Skeletal muscle satellite cell (primary cell): ENCODE data around the gene HIF3A.
"Not testable (repeated sequence)": the region's sequence is repeated elsewhere in the genome, so short reads cannot be mapped to it uniquely, and the experiment has no call there.

Experiments used
- H3K27me3 ChIP-seq: 2 replicates; pipeline ENCODE4 v1.7.0; 2013; ENCODE audit warnings: low read length; ENCODE audit not compliant: control insufficient read depth, insufficient read depth
- H3K36me3 ChIP-seq: 2 replicates; pipeline ENCODE4 v1.7.0; 2013; ENCODE audit warnings: mild to moderate bottlenecking, control low read depth, low read length; ENCODE audit not compliant: insufficient read depth
- H3K4me1 ChIP-seq: 2 replicates; pipeline ENCODE4 v1.7.0; 2013; ENCODE audit warnings: low read length; ENCODE audit not compliant: control insufficient read depth, insufficient read depth
- H3K4me2 ChIP-seq: 2 replicates; pipeline ENCODE4 v1.7.0; 2013; ENCODE audit warnings: mild to moderate bottlenecking, low read length
- H3K4me3 ChIP-seq: 2 replicates; pipeline ENCODE4 v1.7.0; 2013; ENCODE audit warnings: low read length
- H3K9ac ChIP-seq: 2 replicates; pipeline ENCODE4 v1.7.0; 2013; ENCODE audit warnings: mild to moderate bottlenecking, low read depth, low read length, moderate library complexity
- H3K9me3 ChIP-seq: replicated peaks from 2 replicates; pipeline ENCODE4 v1.7.0; 2013; ENCODE audit warnings: mild to moderate bottlenecking, control low read depth, low read length

HIF3A gene

GRCh38 chr19:46313540-46314469, 17.0 kb downstream of the HIF3A start:
- not testable (repeated sequence) for H3K4me1 ChIP-seq, H3K27me3 ChIP-seq, H3K4me3 ChIP-seq, H3K9ac ChIP-seq, H3K9me3 ChIP-seq, H3K4me2 ChIP-seq
- peaks cover 23% of the 10 kb centered on the region for H3K36me3 ChIP-seq

DNA sequence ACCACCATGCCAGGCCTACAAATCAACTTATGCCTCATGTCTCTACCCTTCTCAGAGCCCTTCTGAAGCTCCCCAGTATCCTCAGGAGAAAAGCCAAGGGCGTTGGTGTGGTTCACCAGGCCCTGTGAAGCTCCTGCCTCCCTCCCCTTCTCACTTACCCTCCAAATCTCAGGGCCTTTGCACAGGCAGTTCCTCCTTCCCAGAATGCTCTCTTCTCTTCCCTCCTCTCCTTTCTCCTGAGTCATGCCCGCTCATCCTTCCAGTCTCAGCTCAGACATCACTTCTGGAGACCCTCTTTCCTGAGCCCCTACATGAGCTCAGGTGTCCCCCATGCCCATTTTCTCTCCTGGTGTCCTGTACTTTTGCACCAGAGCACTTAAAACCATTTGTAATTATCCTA, 20.5 kb downstream of the HIF3A start:
- no peaks in the 10 kb centered on the region for H3K27me3 ChIP-seq
- H3K36me3 ChIP-seq, result peaks cover 3% of the 10 kb centered on the region
- no peaks in the 10 kb centered on the region for H3K9me3 ChIP-seq
- no peak overlapping the region for H3K9ac ChIP-seq
- no peaks in the 10 kb centered on the region for H3K4me1 ChIP-seq
- no peak overlapping the region for H3K4me3 ChIP-seq
- H3K4me2 ChIP-seq, result no peak overlapping the region

GRCh38 chr19:46319613-46320012, 22.8 kb downstream of the HIF3A start:
- Histone ChIP-seq H3K36me3 (peaks cover 8% of the 10 kb centered on the region), H3K9ac (no peak overlapping the region), H3K4me2 (no peak overlapping the region), H3K4me3 (no peak overlapping the region), H3K4me1 (no peaks in the 10 kb centered on the region), H3K27me3 (no peaks in the 10 kb centered on the region), H3K9me3 (no peaks in the 10 kb centered on the region)

DNA sequence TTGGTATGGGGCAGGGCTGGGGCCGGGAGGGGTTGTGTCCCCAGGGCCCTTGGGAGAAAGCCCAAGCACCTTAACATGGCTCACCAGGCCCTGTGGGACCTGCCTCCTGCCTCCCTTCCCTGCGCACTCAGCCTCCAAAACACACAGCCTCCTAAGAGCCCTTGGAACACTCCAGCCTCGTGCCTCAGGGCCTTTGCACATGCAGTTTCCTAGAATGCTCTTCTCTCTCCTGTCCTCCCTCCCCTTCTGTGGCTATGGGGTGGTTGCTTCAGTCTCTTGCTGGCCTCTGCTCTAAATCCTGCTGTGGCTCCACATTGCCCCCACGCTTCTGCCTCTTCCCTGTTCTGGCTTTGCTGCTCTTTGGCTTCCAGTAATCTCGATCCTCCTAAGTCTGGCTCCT, 23.7 kb downstream of the HIF3A start:
- Histone ChIP-seq H3K36me3 (peaks cover 11% of the 10 kb centered on the region), H3K27me3 (no peaks in the 10 kb centered on the region), H3K4me1 (no peaks in the 10 kb centered on the region), H3K4me3 (no peak overlapping the region), H3K9ac (no peak overlapping the region), H3K9me3 (peaks cover 4% of the 10 kb centered on the region), H3K4me2 (no peak overlapping the region)

DNA sequence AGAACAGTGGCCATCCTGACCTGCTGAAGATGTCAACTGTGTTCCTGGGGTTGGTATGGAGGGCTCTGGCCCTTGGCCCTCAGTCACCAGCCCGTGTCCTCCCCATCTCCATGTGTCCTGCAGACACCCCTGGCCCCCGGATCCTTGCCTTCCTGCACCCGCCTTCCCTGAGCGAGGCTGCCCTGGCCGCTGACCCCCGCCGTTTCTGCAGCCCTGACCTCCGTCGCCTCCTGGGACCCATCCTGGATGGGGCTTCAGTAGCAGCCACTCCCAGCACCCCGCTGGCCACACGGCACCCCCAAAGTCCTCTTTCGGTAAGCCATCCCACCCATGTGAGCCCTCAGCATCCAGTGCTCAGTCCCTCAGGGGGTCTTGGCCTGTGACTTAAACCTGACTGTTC, 24.8 kb downstream of the HIF3A start:
- Histone ChIP-seq H3K9ac (no peak overlapping the region), H3K4me2 (no peak overlapping the region), H3K36me3 (peaks cover 21% of the 10 kb centered on the region), H3K27me3 (no peaks in the 10 kb centered on the region), H3K9me3 (peaks cover 12% of the 10 kb centered on the region), H3K4me1 (no peaks in the 10 kb centered on the region), H3K4me3 (no peak overlapping the region)

DNA sequence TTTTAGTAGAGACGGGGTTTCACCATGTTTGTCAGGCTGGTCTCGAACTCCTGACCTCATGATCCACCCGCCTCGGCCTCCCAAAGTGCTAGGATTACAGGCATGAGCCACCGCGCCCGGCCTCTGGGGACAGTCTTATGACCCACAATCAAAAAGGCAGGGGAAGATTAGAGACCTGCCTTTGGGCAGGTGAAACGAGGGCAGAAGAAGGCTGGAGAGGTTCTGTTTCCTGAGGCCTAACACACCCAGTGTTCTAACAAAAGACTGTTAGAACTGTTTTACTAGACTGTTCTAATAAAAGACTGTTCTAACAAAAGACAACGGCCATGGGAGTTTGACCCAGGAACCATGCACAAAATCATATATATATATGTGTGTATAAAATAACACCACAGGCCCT, 26.4 kb downstream of the HIF3A start:
- not testable (repeated sequence) for H3K9ac ChIP-seq, H3K4me2 ChIP-seq, H3K4me3 ChIP-seq, H3K4me1 ChIP-seq, H3K27me3 ChIP-seq
- H3K9me3 ChIP-seq, result peaks cover 15% of the 10 kb centered on the region
- peaks cover 25% of the 10 kb centered on the region for H3K36me3 ChIP-seq

DNA sequence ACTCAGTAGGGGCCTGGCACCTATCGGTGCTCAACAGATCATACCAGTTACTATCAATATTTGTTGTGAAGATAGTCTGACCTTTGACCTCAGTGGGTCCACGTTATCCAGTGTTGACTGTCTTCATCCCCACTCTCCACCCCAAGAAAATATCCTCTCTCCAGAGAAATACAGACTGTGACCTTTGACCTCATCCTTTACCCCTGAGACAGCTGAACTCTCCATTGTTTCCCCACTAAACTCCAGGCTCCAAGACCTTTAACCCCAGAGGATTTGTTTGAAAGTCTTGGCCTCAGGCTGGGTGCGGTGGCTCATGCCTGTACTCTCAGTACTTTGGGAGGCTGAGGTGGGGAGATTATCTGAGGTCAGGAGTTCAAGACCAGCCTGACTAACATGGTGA, 27.4 kb downstream of the HIF3A start:
- no peak overlapping the region for H3K4me3 ChIP-seq
- no peak overlapping the region for H3K4me2 ChIP-seq

GRCh38 chr19:46326608-46327007, 29.8 kb downstream of the HIF3A start:
- H3K9ac ChIP-seq, result no peak overlapping the region
- H3K4me3 ChIP-seq, result no peak overlapping the region
- peaks cover 15% of the 10 kb centered on the region for H3K9me3 ChIP-seq
- H3K4me1 ChIP-seq, result no peaks in the 10 kb centered on the region
- no peaks in the 10 kb centered on the region for H3K27me3 ChIP-seq
- no peak overlapping the region for H3K4me2 ChIP-seq
- H3K36me3 ChIP-seq, result peaks cover 33% of the 10 kb centered on the region

More for the DNA sequence above, 27.4 kb downstream of the HIF3A start:
- H3K9ac ChIP-seq, result no peak overlapping the region
- H3K27me3 ChIP-seq, result no peaks in the 10 kb centered on the region
- H3K4me1 ChIP-seq, result no peaks in the 10 kb centered on the region
- peaks cover 33% of the 10 kb centered on the region for H3K36me3 ChIP-seq
- H3K9me3 ChIP-seq, result peaks cover 15% of the 10 kb centered on the region

- Histone ChIP-seq H3K36me3 (peaks cover 33% of the 10 kb centered on the region), H3K9me3 (peaks cover 15% of the 10 kb centered on the region), H3K27me3 (no peaks in the 10 kb centered on the region), H3K4me2 (no peak overlapping the region), H3K4me1 (no peaks in the 10 kb centered on the region), H3K9ac (no peak overlapping the region), H3K4me3 (no peak overlapping the region)
These were observed 31.2 kb downstream of the HIF3A start for GRCh38 chr19:46328079-46328478.

DNA sequence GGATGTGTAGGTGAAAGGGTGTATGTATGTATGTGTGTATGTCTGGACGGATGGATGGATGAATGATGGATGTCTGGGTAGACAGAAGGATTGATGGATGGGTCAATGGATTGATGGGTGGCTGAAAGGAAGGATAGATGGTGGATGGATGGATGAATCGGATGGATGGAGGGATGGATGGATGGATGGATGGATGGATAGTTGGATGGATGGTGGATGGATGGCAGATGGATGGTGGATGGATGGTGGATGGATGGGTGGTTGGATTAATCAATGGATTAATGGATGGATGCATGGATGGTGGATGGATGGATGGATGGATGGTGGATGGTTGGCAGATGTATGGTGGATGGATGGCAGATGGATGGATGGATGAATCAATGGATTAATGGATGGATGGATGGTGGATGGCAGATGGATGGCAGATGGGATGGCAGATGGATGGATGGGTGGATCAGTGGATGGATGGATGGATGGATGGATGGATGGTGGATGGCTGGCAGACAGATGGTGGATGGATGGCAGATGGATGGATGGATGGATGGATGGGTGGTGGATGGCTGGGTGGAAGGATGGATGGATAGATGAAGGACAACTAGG, 33.6 kb downstream of the HIF3A start:
- no peak overlapping the region for H3K9ac ChIP-seq
- H3K4me1 ChIP-seq, result no peaks in the 10 kb centered on the region
- H3K9me3 ChIP-seq, result peaks cover 12% of the 10 kb centered on the region
- no peak overlapping the region for H3K4me2 ChIP-seq
- H3K36me3 ChIP-seq, result peaks cover 23% of the 10 kb centered on the region
- H3K27me3 ChIP-seq, result no peaks in the 10 kb centered on the region
- H3K4me3 ChIP-seq, result no peak overlapping the region

DNA sequence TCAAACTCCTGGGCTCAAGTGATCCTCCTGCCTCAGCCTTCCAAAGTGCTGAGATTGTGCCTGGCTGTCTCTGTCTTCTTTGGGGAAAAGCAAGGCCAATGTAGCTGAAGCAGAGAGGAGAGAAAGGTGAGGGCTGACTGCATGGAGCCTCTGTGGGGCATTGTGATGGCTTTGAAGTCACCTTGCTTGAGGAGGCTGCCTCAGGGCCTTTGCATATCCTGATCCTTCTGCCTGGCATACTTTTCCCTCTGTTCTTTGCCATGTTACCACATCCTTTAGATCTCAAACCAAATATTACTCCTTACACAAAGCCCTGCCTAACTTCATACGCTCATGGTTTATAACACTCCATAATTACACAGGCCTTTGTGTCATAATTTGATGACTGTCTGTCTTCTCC, 40.6 kb downstream of the HIF3A start:
- H3K9me3 ChIP-seq, result no peaks in the 10 kb centered on the region
- H3K9ac ChIP-seq, result no peak overlapping the region
- H3K4me2 ChIP-seq, result no peak overlapping the region
- no peaks in the 10 kb centered on the region for H3K36me3 ChIP-seq
- H3K4me3 ChIP-seq, result no peak overlapping the region
- no peaks in the 10 kb centered on the region for H3K4me1 ChIP-seq
- H3K27me3 ChIP-seq, result no peaks in the 10 kb centered on the region

- Histone ChIP-seq H3K4me2 (no peak overlapping the region), H3K36me3 (no peaks in the 10 kb centered on the region), H3K27me3 (no peaks in the 10 kb centered on the region), H3K4me3 (no peak overlapping the region), H3K4me1 (no peaks in the 10 kb centered on the region), H3K9me3 (no peaks in the 10 kb centered on the region), H3K9ac (no peak overlapping the region)
These were observed 42.6 kb downstream of the HIF3A start for GRCh38 chr19:46339446-46339845.
